Keratinocyte (primary cell): Measurements from ENCODE around the gene NOD2.

Source experiments
- CTCF ChIP-seq, 3 experiments: IDR thresholded peaks in 1 of 3; conservative IDR thresholded peaks in 1 of 3; optimal IDR thresholded peaks in 1 of 3; 2 replicates in 2 of 3; 3 replicates in 1 of 3; pipeline versions ENCODE3 to v1.5.1; 2011; ENCODE audit warnings: low read length in 3 of 3, mild to moderate bottlenecking in 3 of 3, moderate library complexity in 2 of 3, control low read depth in 1 of 3, inconsistent platforms in 1 of 3; ENCODE audit not compliant: insufficient read depth in 2 of 3; ENCODE audit errors: extremely low read depth in 1 of 3
- EZH2 ChIP-seq: IDR thresholded peaks from one replicate; pipeline ENCODE4 v1.6.1; 2012; ENCODE audit warnings: inconsistent platforms, mild to moderate bottlenecking, low read length, moderate library complexity

DNA sequence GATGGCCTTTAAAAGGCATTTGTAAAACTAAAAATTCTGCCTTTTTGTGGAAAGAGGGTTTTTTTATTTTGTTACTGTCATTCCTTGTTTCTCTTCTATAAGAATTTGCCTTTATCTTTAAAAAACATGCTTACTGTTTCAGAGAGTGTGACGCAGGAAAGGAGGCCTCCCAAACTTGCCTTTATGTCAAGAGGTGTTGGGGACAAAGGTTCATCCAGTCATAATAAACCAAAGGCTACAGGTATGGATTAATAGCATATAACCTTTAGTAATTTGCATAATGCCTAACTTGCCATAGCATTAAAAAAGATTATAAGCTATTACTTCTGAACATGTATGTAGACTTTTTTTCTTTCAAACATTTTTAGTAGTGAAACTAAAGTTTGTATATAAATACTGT is 82.6 kb downstream of the NOD2 start:
- TF ChIP-seq CTCF (optimal IDR thresholded peaks at IDR 0.05 in 1 of 3, IDR thresholded peaks at IDR 0.05 in 1 of 3, conservative IDR thresholded peaks at IDR 0.05 in 1 of 3; ENCODE audit: extremely low read depth in 1 of 3, insufficient read depth in 2 of 3, low read length in 3 of 3) (no peak), EZH2 (no peak)
